RCC 7860 (cell line): ENCODE measurements around the gene NUP214.
A peak's percentile ranks its signal among the peaks of the same experiment; 100 is the strongest.
"Not testable (repeated sequence)": the region's sequence is repeated elsewhere in the genome, so short reads cannot be mapped to it uniquely, and the experiment has no call there.

Experiments used
- DNase-seq: peaks from one replicate; pipeline ENCODE4 v3.0.0-alpha.2; 2015; ENCODE audit warnings: low spot score
- FAIRE-seq: peaks from 2 replicates; lab custom pipeline; 2012; peaks lifted over from hg19 to GRCh38; lab: Jason Lieb, UNC

NUP214 gene

DNA sequence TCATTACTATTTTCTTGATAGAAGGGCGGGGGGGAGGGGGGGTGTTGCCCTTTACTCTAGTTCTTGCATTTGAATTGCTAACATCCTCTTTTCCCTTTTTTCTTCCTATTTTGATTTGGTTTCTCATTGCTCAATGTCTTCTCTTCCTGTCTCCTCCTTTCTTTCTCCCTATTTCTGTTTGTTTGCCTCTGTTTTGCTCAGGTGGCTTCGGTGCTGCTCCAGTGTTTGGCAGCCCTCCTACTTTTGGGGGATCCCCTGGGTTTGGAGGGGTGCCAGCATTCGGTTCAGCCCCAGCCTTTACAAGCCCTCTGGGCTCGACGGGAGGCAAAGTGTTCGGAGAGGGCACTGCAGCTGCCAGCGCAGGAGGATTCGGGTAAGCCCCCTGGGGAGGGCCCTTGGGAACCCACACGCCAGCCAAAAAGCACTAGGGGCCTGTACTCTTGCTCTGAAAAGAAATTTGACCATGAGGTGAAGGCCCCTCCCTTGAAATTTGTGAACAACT lies 102.6 kb downstream of the NUP214 start:
- DNase-seq (no peak), FAIRE-seq (no peak)

DNA sequence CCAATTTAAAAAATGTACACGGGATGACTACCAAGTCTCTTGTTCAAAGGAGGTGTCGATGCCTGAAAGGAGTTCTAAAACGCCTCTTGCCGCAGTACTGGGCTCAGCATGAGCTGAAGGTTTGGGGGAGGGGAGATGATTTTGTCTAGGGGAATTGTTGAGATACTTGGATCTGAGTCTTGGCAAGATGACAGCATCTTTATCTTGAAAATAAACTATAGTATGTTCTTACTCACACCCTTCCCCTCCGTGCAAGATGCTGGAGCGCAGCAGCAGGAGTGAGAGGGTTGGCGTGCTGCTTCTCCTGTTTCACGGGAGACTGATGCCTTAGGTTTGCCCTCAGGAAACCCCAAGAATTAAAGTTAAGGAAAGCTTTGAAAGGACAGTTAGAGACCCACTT lies 103.6 kb downstream of the NUP214 start:
- DNase-seq (no peak), FAIRE-seq (no peak)

DNA sequence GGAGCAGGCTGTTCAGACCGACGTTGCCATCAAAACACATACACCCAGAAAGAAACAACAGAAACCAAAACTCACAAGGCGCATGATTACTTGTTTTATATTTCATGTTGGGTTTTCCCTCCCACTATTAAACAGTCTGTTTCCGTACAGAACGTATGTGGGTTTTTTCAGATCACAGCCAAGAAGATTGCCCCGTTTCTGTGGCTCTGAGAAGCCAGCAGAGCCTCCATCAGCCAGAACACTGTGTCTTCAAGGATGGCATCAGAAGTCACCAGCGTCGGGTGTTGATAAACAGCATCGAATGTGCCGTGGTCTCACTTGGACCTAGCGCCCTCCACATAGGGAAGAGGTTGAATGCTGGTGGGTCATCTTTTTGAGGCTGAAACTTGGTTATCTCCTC lies 108.2 kb downstream of the NUP214 start:
- DNase-seq (no peak), FAIRE-seq (no peak)

DNA sequence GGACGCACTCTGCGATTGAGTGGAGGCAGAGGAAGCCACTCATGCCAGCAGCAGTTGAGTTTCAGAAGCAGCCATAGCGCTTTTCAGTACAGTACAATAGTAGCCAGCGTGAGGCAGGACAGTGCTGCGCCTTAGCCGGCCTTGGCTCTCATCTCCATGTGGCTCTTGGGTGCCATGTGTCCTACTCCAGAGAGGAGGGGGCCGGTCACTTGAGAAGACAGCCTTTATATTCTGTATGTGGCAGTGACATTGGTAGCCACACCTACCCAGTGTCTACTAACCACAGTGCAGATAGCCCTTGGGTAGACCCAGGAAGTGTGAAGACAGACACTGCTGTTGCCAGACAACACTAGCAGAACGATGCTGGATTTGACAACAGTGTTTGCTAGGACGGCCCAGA lies 108.6 kb downstream of the NUP214 start:
- no peak for DNase-seq
- no peak for FAIRE-seq

DNA sequence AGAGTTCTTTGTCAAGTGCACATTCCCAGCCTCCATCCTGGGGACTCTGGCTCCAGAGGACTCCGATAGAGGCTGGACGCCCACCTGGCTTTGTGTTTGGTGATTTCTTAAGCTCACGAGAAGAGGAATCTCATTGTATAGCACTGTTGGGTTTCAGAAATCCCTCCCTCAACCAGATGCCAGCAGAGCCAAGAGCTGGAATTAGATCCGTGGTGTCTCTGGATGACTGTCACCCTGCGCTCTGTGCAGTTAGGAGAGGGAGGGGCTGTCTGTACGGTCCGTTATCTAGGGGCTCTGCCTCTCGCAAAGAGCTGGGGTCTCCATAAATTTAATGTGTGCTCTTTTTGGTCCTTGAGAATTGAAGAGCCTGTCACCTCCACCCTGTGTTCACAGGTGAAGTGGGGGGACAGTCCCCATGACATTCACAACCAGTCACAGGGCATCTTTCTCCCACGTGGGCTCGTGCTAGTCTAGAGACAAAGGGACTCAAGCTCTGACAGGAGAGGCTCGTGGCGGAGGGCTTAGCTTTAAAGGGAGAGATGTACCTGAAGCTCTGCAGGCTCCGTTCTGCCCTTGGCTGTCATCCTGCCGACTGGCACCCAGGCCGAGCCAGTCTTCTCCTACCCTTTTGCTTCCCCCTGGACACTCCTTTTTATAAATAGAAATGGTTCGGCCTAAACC lies 109.6 kb downstream of the NUP214 start:
- no peak for FAIRE-seq

DNA sequence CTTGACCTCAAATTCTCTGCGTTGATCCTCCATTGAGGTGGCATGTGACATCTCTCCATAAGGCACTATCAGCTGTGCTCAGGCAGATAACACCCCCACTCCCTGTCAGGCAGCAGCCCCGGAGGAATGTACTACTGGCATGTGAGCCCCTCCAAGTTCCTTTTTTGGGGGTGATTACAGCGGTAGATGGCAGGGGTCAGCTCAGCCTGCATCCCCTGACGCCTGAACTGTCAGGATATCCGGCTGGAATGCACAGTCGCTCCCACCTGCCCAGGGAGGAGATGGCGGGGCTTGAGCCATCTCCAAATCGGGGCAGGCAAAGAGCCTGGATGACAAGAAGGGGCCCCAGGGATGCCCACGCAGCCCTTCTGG lies 110.1 kb downstream of the NUP214 start:
- FAIRE-seq, result no peak
- no peak for DNase-seq

More for the DNA sequence above, 109.6 kb downstream of the NUP214 start:
- no peak for DNase-seq

DNA sequence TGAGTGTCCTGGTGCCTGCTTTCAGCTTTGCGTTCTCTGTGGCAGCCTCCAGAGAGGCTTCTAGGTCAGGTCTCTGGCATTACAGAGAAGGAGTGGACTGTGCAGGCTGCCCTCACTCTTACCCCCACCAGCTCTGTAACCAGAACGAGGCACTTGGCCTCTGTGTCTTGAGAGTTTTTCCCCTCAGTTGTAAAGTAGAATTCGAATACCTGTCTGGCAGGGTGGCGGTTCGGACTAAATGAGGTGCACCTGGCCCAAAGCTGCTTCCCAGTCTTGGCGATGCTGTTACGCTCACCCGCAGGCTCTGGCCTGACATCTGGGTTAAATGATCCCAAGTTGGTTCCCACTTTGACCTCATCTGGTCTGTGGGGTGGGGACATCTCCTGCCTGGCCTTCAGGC lies 110.8 kb downstream of the NUP214 start:
- FAIRE-seq (no peak), DNase-seq (no peak)

DNA sequence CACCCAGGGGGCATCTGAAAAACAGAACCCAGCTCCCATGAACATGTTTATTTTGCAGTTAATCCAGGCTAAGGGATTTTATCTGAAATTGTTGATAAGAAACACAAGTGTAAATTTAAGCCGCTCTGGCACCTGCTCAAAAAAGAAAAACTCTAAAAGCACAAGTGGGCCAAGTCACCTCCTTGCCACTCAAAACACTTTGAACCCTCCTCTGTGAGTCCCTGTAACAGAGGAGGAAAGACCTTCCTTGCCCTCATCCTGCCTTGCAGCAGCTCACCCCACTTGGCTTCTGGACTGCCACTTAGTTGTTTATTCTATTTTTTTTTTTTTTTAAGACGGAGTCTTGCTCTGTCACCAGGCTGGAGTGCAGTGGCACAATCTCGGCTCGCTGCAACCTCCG lies 111.4 kb downstream of the NUP214 start:
- no peak for FAIRE-seq

DNA sequence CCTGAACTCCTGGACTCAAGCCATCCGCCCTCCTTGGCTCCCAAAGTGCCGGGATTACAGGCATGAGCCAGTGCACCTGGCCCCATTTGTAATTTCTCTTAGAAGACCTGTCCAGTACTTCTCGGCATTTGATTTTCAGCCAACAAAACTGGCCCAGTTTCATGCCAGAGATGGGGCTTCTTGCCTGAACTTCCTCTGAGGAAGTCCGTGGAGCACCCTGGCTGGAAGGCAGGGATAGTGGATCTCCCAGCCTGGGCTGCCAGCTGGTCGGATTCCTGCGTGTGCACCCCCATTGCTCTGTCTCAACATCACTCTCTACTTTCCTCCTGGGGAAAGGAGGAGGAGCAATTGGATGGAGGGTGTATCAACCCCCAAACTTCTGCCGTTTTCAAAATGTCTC lies 111.9 kb downstream of the NUP214 start:
- DNase-seq (no peak), FAIRE-seq (no peak)

More for the DNA sequence above, 111.4 kb downstream of the NUP214 start:
- DNase-seq, result no peak

DNA sequence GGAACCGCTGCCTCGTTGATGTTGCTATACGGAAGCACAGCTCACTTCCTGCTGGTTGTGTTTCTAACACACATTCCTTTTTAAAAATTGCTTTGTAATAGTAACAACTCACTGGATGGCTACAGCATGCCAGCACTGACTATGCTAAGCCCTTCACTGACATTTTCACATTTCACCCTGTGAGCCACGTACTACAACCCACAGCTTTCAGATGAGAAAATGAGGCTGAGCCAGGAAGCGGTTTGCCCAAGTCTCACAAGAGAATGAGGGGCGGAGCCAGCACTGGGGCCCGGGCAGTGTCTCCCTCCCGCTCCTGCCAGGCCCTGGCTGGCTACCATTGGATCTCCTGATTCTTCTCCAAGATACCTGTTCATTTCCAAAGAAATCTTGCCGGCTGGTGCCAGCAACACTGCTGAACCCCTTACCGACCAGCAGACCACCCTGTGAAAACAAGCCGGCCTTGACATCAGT lies 112.6 kb downstream of the NUP214 start:
- peak; percentile 24 for DNase-seq
- no peak for FAIRE-seq

DNA sequence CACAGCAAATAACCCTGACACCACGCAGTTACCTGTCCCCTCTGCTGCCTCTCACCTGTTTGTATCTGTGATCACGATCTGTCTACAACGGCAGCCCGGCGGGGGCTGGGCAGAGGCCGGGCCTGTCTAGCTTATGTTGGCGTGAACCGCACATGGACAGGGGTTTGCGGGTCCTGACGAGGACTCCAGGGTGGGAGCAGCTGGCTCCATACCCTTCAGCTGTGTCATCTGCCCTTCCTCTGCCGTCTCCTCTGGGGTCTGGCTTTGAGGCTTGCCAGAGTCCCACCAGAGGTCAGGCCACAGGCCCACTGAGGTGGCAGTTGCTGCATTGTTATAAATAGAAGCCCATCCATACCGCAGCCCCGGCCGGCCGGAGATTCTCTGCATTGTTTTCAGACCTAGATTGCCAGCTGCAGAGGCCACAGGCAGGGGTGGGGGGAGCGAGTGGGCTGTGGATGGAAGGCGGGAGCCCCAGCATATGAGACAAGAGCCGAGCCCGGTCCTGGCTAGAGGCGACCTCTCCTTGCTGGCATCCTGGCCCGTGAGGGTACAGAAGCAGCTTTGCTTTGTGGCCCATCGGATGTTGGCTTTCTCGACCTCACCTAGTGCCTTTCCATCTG lies 113.1 kb downstream of the NUP214 start:
- no peak for FAIRE-seq

DNA sequence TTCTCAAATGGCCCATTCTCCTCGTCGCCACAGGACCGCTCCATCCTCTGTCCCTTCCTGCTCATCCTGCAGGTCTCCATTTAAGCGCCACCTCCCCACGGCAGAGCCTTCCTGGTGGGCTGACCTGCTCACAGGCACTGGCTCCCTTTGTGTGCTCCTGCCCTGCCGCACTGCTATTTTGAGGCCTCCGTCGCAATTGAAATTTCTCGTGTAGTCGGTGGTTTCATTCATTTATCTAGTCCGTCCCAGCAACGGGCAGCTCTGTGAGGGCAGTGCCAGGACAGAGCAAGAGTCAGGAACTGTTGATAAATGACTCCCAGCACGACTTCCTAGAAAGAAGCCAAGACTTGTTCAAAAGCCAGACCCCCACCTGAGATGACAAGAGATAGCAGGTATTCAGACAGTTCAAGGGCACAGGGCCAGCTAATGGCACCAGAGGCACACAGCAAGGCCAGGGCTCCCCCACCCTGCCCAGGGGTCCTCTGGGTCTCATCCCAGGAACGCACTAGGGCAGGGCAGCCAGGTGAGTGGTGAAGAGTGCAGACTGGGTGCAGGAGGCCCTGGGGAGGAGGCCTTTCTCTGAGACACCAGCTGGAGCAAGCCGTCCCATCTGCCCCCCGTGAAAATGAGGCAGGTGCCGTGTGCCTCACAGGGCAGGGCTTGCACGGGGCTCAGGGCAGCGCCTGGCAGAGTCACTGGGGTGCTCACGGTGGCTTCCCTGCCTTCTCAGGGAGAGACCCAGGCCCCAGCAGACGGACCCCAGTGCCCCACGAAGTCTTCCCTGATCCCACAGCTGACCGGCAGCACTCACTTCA lies 114.0 kb downstream of the NUP214 start:
- DNase-seq (no peak), FAIRE-seq (no peak)

More for the DNA sequence above, 113.1 kb downstream of the NUP214 start:
- DNase-seq, result no peak

DNA sequence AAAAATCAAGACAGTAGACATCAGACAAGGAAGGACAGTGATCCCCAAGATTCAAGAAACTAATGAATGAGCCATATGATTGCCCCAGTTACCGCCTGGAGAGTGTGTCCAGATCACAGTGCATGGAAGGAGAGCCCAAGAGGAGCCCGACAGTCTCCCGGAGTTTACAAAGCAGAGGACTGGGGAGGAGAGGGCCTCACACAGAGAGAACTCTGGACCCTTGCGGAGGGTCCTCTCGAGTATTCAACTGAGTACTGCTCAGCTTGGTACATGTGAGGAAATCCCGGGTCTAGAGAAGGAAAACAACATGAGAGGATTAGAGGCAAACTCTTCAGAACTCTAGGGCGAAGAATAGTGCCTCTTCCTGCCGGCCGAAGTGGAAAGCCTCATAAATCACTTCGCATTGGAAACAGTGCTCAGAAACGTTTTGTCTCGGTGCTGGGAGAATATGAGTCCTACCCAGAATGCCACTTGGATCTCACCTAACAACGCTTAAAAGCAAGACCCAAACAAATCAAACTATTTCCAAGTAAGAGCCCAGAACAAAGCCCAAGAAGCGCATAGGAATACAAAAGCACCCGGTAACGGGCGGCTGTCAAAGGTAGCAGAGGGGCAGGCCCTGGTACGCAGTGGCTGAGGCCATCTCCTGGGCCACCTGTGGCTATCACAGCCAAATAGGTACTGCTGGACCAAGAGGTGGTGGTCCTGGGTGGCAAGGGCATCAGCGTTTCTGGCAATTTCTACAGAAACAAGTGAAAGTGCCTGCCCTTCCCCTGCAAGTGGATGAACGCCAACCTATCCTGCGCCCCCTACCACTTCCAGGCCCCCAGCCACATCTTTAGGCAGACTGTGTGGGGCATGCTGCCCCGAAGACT lies 114.9 kb downstream of the NUP214 start:
- DNase-seq (no peak), FAIRE-seq (no peak)

DNA sequence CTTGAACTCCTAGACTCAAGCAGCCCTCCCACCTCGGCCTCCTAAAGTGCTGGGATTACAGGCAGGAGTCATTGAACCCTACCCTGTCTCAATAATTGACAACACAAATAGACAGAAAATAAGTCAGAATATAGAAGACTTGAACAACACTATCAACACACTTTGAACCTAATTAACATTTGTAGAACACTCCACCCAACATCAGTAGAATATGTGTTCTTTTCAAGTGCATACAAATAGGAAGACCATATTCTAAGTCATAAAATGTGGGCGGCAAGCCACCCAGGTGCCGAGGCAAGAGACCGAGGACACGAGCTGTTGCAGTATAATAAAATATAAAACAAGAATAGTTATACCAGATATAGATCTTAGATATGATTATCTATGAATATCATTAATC lies 118.9 kb downstream of the NUP214 start:
- DNase-seq, FAIRE-seq: not testable (repeated sequence)

DNA sequence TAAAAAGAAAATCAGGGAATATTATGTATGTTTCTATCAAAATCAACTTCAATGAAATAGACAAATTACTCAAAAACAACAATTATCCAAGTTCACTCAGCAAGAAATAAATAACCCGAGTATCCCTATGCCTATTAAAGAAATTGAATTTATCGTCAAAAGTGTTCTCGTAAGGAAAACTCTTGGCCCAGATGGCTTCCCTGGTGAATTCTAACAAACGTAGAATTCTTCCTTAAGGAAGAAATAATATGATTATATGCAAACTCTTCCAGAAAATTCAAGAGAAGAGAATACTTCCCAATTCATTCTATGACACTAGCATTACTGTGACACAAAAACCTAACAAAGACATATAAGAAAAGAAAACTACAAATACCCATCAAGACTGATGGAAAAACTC lies 121.2 kb downstream of the NUP214 start:
- FAIRE-seq (no peak), DNase-seq (no peak)

DNA sequence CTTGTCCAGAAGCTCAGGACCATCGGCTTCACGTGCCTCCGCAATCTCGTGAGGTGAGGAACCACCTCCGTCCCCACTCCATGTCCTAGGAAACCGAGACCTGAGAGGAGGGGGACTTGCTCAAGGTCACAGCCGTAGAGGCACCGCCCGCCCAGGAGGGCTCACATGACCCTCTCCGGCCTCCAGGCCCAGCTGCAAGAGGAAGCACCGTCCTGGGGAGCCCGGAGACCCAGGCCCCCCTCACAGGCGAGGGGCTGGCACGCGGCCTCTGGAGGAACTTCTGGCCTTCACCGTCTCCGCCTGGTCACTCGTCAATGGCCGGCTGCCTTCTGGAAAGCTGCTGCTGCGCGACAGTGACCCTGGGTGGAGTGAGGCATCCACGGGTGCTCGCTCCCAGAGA lies 126.7 kb downstream of the NUP214 start:
- DNase-seq (no peak), FAIRE-seq (no peak)

DNA sequence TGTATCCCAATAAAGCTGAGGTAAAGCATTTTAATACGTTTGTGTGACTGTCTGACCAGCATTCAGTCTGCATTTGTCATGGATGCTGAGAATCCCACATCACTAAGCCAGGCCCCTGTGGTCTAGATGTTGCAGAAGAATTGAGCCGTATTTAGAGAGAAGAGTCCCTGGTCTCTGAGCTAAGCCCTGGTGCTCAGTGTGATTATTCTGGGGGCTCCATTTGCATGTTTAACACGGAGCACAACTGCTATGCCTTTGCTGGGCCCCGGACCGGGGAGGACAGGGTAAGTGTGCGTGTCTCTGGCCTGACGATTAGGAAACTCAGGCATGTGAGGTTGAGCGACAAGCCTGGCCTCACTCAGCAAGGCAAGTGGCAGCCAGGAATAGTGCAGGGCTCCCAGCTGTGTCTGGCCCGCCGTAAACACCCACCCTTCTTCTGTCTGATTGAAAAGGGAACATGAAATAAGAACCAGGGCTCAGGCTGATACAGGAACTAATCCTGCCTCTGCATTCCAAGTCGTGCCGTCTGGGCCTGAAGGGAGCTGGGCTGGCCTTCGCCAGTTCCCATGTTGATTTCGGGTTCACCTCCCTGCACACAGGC lies 128.6 kb downstream of the NUP214 start:
- FAIRE-seq, result no peak

DNA sequence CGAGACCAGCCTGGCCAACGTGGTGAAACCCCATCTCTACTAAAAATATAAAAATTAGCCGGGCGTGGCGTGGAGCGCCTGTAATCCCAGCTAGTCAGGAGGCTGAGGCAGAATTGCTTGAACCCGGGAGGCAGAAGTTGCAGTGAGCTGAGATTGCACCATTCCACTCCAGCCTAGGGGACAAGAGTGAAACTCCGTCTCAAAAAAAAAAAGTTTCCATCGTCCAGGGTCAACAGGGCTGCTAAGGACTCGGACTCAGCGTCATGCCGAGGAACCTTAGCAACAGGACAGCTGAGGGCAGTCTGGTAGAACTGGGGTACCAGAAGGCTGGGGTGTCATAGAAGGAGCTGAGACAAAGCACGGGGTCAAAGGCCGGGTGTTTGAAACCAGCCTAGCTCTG lies 129.2 kb downstream of the NUP214 start:
- no peak for DNase-seq
- FAIRE-seq, result no peak

More for the DNA sequence above, 128.6 kb downstream of the NUP214 start:
- DNase-seq, result no peak

DNA sequence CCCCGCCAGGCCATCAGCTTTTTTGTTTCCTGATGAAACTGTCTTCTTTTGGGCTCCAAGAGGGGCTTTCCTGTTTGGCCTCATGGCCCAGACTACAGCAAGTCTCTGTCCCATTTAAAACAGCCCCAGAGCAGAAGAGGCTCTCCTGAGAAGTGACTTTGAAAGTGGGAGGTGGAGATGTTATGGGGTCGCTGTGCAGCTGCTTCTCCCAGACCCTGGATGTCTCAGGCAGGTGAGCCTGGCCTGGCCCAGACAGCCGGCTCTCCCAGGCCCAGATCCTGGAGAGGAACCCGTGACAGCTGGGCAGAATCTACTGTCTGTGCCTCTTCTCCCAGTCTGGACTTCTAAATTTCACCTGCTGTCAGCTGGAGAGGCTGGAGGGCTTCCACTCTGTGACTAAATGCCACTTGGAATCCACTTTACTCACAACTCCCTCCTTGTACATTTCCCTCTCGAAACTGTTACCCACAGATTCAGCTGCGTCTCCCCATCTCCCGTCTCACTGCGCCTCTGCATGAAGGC lies 130.4 kb downstream of the NUP214 start:
- FAIRE-seq (no peak), DNase-seq (no peak)
